ENCODE measurements around the gene GBP3.

DNA sequence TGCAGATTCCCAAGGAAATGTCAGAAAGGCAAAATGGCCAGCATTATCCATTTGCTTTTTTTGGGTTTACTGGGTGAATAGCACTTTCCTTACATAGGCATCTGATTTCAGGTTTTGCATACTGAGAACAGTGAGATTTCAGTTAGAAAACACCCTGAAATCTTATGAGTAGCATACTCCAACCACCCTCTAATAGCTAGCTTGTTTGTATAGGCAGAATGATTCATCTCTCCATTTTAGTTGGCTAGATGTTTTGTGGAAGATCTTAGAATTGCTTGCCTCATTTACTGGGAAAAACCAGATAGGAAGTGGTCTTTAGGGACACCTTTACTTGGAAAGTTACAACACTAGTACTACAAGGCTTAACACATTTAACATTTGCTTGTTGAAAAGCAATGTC lies 40.6 kb downstream of the GBP3 start:
- TF ChIP-seq, protein P1, sequence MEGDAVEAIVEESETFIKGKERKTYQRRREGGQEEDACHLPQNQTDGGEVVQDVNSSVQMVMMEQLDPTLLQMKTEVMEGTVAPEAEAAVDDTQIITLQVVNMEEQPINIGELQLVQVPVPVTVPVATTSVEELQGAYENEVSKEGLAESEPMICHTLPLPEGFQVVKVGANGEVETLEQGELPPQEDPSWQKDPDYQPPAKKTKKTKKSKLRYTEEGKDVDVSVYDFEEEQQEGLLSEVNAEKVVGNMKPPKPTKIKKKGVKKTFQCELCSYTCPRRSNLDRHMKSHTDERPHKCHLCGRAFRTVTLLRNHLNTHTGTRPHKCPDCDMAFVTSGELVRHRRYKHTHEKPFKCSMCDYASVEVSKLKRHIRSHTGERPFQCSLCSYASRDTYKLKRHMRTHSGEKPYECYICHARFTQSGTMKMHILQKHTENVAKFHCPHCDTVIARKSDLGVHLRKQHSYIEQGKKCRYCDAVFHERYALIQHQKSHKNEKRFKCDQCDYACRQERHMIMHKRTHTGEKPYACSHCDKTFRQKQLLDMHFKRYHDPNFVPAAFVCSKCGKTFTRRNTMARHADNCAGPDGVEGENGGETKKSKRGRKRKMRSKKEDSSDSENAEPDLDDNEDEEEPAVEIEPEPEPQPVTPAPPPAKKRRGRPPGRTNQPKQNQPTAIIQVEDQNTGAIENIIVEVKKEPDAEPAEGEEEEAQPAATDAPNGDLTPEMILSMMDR (IDR thresholded peaks at IDR 0.05) = no peak
- TF ChIP-seq POLR2A (IDR thresholded peaks at IDR 0.05) = no peak
